ENCODE measurements around the gene APBA1. TPM values are rescaled to one million over a fixed set of nuclear protein-coding genes. Genes with fewer than 3 reads are reported as not detected.

The APBA1 gene
- total RNA-seq, result 8.9 and 14.1 TPM in 2 replicates

GRCh38 chr9:69671879-69672595, at the start of gene APBA1:
Gene APBA1 (minus strand): TSS chr9:69672371.

Other genes with a start within 250 kb of the APBA1 start
- gene PTAR1, start 87.6 kb upstream of the APBA1 start, total RNA-seq, result 86.6 and 125 TPM in 2 replicates
- not detected in 2 replicates for gene CFAP95, start 148.4 kb upstream of the APBA1 start, total RNA-seq